DMS53 treated with DMSO at 0.1 percent for 48 hours (cell line): ENCODE results near the gene QSOX2.

Experiments used
- DNase-seq: peaks from one replicate; lab custom pipeline; 2025; ENCODE audit not compliant: unreplicated experiment; lab: John Stamatoyannopoulos, UW

Gene QSOX2

GRCh38 chr9:136252281-136252680, 6.7 kb upstream of the QSOX2 start:
- DNase-seq, result no peak

GRCh38 chr9:136251264-136252115, 5.9 kb upstream of the QSOX2 start:
- no peak for DNase-seq

- DNase-seq, result no peak
These were observed 5.1 kb upstream of the QSOX2 start for GRCh38 chr9:136250676-136251075.

DNA sequence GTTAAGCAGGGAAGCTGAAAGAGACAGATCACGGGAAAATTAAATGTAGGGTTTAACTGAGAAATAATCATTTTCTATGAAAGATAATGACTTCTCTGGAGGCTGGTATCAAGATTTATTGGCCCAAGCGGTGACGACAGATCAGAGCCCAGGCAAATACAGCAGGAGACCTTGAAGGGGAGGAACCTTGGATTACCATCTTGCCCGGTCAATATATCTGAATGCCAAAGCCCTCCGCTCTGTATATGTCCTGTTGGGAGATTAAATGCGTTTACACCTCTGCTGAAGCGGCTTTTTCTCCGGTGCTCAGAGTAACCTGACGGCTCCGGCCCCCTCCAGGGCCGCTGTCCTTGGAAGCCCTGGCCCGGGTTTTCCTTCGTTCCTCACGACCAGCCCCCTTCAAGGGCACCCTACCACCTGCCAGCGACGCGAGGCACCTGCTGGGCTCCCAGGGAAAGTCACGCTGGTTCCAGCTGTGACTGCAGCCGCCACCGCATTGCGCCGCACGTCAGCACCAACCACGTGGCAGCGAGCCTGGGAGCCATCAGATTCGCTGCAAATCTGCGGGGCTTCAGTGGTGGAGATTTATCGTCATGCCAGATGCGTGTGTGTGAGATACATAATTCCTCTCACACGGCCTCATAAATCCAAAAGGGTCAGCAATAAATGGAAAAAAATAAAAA, 4.4 kb upstream of the QSOX2 start:
- peak; percentile 37 for DNase-seq

- no peak for DNase-seq
These were observed 3.6 kb upstream of the QSOX2 start for GRCh38 chr9:136248951-136249876.

GRCh38 chr9:136247947-136248637, 2.5 kb upstream of the QSOX2 start:
- no peak for DNase-seq

DNA sequence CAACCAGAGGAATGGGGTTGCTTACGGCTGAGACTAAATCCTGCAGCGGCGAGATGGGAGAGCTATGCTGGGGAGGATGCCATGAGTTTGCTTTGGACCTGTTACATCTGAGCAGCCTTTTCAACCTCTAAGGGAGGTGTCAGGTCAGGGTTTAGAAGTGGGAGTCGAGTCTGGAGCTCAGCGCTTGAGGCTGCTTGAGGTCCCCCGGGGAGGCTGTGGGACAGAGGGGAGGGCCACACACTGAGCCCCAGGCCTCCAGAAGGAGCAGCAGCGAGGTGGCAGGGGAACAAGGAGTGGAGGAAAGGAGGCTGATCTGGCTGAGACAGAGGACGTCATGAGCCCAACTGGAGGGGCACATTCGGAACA, 1.9 kb upstream of the QSOX2 start:
- DNase-seq, result no peak

- DNase-seq, result no peak
These were observed 1.4 kb upstream of the QSOX2 start for GRCh38 chr9:136246849-136247550.

DNA sequence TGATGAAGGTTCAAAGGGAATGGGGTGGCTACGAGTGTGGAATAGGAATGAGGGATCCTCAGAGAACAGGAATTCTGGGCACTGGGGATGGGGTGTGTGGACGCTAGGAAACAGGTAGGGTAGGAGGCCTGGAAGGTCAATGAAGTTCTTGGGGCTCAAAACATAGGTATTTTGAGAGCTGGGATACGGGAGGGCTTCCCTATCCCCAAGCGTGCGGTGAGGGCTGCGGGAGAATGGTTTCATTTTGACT, 718 bp downstream of the QSOX2 start:
- DNase-seq, result no peak

GRCh38 chr9:136244122-136244968, 1.3 kb downstream of the QSOX2 start:
- no peak for DNase-seq

GRCh38 chr9:136243631-136244030, 2.0 kb downstream of the QSOX2 start:
- DNase-seq, result no peak

- no peak for DNase-seq
These were observed 2.6 kb downstream of the QSOX2 start for GRCh38 chr9:136242918-136243525.

DNA sequence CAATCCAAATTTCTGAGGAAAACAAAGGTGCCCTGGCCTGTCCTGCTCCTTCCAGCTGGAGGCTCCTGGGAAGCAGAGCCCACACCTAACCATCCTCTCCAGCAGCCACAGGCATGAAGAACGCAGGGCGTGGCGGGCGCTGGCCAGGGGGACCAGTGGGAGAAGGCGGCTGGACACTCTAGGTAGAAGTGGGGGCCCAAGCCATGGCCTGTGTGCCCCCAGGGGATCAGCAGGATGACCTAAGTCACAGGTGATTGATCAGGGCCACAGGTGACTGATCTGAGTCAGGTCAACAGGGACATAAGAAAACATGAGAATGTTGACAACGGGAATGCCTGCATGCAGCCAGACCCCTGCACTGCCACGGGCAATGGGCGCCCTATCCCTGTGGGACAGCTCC, 3.4 kb downstream of the QSOX2 start:
- DNase-seq, result no peak

DNA sequence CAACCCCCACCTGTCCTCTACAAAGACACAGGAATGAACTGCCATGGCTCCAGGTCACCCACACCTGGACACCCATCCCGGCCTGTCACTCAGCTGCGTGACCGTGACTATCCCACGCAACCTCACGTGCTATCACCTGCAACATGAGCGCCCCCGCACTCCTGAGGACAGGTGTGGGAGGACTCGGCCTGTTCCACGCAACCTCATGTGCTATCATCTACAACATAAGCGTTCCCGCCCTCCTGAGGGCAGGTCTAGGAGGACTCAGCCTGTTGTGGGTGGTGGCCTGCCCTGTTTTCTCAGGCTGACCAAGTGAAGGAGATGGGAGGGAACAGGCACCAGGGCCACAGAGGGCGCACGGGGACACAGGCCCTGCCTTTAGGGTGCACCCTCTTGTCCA, 4.1 kb downstream of the QSOX2 start:
- no peak for DNase-seq

- no peak for DNase-seq
These were observed 4.7 kb downstream of the QSOX2 start for GRCh38 chr9:136240941-136241340.

DNA sequence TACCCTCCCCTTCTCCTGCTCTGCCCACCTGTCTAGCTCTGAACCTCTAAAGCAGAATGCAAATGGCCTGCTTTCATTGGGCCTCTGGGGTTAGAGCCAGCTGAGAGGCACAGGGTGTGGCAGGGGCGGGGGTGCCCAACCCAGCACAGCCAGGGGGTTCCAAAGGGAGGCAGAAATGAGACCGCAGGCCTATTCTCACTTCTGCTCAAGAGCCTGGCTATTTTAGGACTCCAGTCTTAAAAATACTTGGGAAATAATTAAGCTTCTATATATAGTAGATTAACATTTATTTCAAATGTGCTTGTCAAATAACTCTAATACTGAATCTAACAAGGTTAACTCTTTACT, 5.7 kb downstream of the QSOX2 start:
- DNase-seq, result no peak

DNA sequence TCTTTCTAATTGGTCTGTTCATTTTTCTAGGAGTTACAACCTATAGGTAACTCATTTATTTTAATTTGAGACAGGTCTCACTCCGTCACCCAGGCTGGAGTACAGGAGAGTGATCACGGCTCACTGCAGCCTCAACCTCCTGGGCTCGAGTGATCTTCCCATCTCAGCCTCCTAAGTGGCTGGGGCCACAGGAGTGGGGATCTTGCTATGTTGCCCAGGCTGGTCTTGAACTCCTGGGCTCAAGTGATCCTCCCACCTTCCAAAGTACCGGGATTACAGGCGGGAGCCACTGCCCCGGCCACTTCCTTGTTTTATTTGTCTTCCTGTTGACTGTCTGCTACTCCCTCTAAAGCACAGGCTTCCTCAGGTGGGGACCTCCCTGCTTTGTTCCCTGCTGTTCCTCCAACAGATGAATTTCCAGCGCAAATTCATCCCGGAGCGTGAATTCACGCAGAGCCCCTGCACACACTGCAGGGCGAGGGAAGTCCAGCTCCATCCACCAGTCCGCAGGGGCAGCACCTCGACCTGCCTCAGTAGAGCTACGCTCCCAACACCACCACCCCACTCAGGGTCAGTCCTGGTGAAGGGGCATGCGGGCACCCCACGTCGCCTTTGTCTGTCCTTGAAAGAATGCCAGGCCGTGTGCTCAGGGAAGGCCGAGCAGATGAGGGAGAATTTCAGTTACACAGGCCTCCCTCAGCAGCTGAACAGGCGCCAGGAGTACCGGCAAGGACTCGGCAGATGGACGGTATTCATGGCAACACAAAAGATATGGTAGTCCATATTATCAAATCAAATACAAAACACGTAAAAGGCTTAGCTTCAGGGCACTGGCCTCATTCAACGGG, 6.3 kb downstream of the QSOX2 start:
- no peak for DNase-seq

DNA sequence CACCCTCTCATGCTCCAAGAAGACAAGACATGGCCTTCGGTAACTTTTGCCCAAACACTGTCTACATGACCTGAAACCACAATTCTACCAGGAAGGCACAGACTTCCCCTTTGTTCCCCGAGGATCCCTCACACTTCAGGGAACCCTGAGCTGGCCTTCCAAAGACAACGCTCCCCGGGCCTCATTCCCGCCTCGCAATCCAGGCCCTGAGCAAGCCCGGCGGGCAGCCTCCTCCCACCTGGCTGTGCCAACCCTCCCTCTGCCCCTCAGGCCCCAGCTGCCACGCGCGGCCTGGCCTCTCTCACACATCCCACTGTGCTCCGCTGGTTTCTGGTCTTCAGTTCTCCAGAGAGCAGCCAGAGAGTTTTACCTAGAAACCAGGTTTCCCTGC, 7.3 kb downstream of the QSOX2 start:
- DNase-seq, result no peak
